BJ (cell line): Measurements from ENCODE around the gene PLEKHO2. TPM values are rescaled to one million over a fixed set of nuclear protein-coding genes. Genes with fewer than 3 reads are reported as not detected.
A peak's percentile ranks its signal among the peaks of the same experiment; 100 is the strongest.

Experiments used
- CTCF ChIA-PET: fragments of 350-600 bp; formaldehyde crosslinking; extraction: SDS; loops from one replicate; lab custom pipeline; 2021; ENCODE audit warnings: antibody characterized with exemption, inconsistent platforms; lab: Yijun Ruan, JAX
- POLR2A ChIA-PET: fragments of 300-600 bp; sonication (Branson Sonifier 250); formaldehyde crosslinking; extraction: SDS; loops from one replicate; lab custom pipeline; 2021; ENCODE audit warnings: antibody characterized with exemption; lab: Charles Lee
- DNase-seq: peaks from one replicate; pipeline ENCODE4 v3.0.0-alpha.2; 2011; ENCODE audit warnings: low read depth
- H3K27me3 ChIP-seq: 2 replicates; pipeline ENCODE4 v1.6.0; 2011; ENCODE audit warnings: low read length; ENCODE audit not compliant: control insufficient read depth, insufficient read depth
- H3K36me3 ChIP-seq: 2 replicates; pipeline ENCODE4 v1.5.1; 2011; ENCODE audit warnings: low read length; ENCODE audit not compliant: control insufficient read depth, insufficient read depth
- H3K4me3 ChIP-seq: 2 replicates; pipeline ENCODE4 v1.5.1; 2011; ENCODE audit warnings: low read depth, mild to moderate bottlenecking, control low read depth, low read length
- polyA plus RNA-seq: library from polyadenylated mRNA; depleted of rRNA; stranded (reverse); fragments of >200 nt; gene quantifications from 2 replicates; pipeline ENCODE4 v1.2.3, GENCODE V29; 2011
- TF ChIP-seq, protein P1 (sequence below): IDR thresholded peaks from 2 replicates; pipeline ENCODE4 v1.5.1; 2011; ENCODE audit warnings: low read depth, mild to moderate bottlenecking, control low read depth, inconsistent platforms, low read length, moderate library complexity; ENCODE audit not compliant: insufficient read depth

The PLEKHO2 gene
- polyA plus RNA-seq, 1 experiment, result 33.6 TPM

DNA sequence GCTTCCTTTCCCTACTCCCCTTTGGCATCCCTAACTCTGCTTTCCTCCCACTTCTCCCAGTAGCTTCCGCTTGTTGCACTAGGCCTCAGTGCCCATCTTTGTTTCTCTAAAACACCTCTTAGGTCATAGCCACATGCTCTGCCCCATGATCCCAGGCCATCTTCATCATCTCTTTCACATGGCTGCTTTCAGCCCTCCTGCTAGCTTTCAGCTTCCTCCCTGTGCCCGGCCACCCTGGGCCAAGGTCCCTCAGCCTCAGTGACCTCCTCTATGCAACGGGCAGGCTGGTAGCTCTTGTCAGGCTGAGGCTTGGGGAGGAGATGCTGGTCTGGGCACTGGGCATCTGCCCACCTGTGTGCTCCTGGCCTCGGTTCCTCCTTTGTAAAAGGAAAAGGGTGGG is 2.3 kb downstream of the PLEKHO2 start:
- POLR2A ChIA-PET, result interaction anchor here (0.7 kb wide), 1 partner anchor 13 kb away, joined by 6 read pairs; no protein-coding TSS in a partner anchor

DNA sequence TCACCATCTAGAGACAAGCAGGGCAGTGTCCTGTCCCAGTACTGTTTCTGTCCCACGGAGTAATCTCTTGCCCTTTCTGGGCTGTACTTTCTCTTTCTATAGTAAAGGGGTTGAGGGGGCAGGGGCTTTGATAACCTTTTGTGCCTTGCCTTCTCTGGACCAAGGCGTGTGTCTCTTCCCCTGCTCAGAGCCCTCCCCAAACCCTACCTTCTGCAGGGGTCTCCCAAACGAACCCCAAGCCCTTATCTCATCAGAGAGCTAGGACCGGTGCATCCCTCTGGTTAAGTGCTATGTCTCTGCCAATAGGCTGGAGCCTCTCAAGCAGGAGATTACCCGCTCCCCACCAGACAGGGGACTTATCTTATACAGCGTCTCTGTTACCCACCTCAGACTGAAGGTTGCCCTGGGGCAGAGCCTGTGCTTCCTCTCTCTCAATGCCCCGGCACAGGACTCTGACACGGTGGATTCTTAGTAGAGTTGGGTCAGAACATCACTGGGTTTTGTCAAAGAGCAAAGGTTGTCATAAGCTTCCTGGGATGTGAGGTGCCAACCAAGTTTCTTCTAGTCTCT is 2.9 kb downstream of the PLEKHO2 start:
- H3K4me3 ChIP-seq, result peak overlapping the region; percentile 93
- POLR2A ChIA-PET, result no interaction called here
- CTCF ChIA-PET, result interaction anchor here (1.6 to 2.7 kb wide), 3 partner anchors 9 to 61 kb away, joined by 4 to 10 read pairs (median 8); no protein-coding TSS in a partner anchor
- H3K27me3 ChIP-seq, result no peaks in the 10 kb centered on the region
- DNase-seq, result no peak
- peaks cover 1% of the 10 kb centered on the region; the same call in 1 of the 2 replicates for H3K36me3 ChIP-seq
- TF ChIP-seq, protein P1, sequence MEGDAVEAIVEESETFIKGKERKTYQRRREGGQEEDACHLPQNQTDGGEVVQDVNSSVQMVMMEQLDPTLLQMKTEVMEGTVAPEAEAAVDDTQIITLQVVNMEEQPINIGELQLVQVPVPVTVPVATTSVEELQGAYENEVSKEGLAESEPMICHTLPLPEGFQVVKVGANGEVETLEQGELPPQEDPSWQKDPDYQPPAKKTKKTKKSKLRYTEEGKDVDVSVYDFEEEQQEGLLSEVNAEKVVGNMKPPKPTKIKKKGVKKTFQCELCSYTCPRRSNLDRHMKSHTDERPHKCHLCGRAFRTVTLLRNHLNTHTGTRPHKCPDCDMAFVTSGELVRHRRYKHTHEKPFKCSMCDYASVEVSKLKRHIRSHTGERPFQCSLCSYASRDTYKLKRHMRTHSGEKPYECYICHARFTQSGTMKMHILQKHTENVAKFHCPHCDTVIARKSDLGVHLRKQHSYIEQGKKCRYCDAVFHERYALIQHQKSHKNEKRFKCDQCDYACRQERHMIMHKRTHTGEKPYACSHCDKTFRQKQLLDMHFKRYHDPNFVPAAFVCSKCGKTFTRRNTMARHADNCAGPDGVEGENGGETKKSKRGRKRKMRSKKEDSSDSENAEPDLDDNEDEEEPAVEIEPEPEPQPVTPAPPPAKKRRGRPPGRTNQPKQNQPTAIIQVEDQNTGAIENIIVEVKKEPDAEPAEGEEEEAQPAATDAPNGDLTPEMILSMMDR, result no peak

More for the DNA sequence above, 2.3 kb downstream of the PLEKHO2 start:
- CTCF ChIA-PET, result interaction anchor here (1.6 to 2.7 kb wide), 3 partner anchors 8 to 61 kb away, joined by 4 to 10 read pairs (median 8); no protein-coding TSS in a partner anchor
- TF ChIP-seq, protein P1, result no peak
- DNase-seq, result no peak
- no peaks in the 10 kb centered on the region for H3K36me3 ChIP-seq
- H3K27me3 ChIP-seq, result no peaks in the 10 kb centered on the region
- H3K4me3 ChIP-seq, result peak overlapping the region; percentile 93

- CTCF ChIA-PET, result interaction anchor here (1.6 to 2.7 kb wide), 3 partner anchors 10 to 60 kb away, joined by 4 to 10 read pairs (median 8); no protein-coding TSS in a partner anchor
Measured at GRCh38 chr15:64845183-64845611, 3.5 kb downstream of the PLEKHO2 start.

GRCh38 chr15:64845831-64846595 is 4.3 kb downstream of the PLEKHO2 start:
- CTCF ChIA-PET, result interaction anchor here (1.9 to 2.7 kb wide), 2 partner anchors 36 to 59 kb away, joined by 4 to 10 read pairs; no protein-coding TSS in a partner anchor
- Histone ChIP-seq H3K36me3 (peaks cover 2% of the 10 kb centered on the region; the same call in 1 of the 2 replicates), H3K27me3 (no peaks in the 10 kb centered on the region), H3K4me3 (no peak overlapping the region)
- TF ChIP-seq, protein P1, result no peak
- POLR2A ChIA-PET, result no interaction called here
- DNase-seq, result no peak

More at GRCh38 chr15:64845183-64845611, 3.5 kb downstream of the PLEKHO2 start:
- POLR2A ChIA-PET, result no interaction called here
- no peak for DNase-seq
- Histone ChIP-seq H3K36me3 (peaks cover 2% of the 10 kb centered on the region; the same call in 1 of the 2 replicates), H3K27me3 (no peaks in the 10 kb centered on the region), H3K4me3 (peak overlapping the region; percentile 93)
- TF ChIP-seq, protein P1, result no peak

DNA sequence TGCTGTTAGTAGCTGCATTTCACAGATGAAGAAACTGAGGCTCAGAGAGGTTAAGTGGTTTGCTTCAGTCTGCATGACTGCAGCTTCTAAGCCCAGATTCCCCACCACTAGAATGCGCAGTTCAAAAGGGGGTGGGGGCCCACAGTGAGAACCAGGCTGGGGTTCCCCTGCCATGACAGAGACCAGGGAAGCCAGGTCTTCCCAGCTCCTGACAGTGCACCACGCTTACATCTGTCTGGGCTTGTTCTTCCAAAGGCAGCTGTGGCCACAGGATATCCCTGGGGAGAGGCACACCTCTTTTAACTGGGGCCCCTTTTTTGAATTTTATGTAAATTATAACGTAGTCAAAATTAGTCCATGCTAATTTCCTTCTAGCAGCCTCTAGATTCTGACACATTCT is 5.3 kb downstream of the PLEKHO2 start:
- TF ChIP-seq, protein P1, result no peak
- CTCF ChIA-PET, result no interaction called here
- Histone ChIP-seq H3K4me3 (no peak overlapping the region), H3K36me3 (peaks cover 2% of the 10 kb centered on the region; the same call in 1 of the 2 replicates), H3K27me3 (no peaks in the 10 kb centered on the region)
- no peak for DNase-seq
- POLR2A ChIA-PET, result no interaction called here
